Activated naive CD8-positive, alpha-beta T cell treated with anti-CD3 and anti-CD28 coated beads, Interleukin-2, amount 50 U/mL, for 24 hours (primary cell): ENCODE results near the gene EPHA3.

ENCODE experiments used
- ATAC-seq: fragments of 150-1000 bp; cut with Tn5 transposase; one replicate; pipeline ENCODE4 v1.10.0; 2021
- DNase-seq: peaks from one replicate; pipeline ENCODE4 v3.0.0; 2021
- H3K27ac Mint-ChIP-seq: one replicate; pipeline ENCODE4 v1.8.0; 2021; ENCODE audit warnings: mild to moderate bottlenecking, mixed read lengths
- H3K27me3 Mint-ChIP-seq: one replicate; pipeline ENCODE4 v1.8.0; 2021; ENCODE audit warnings: mixed read lengths
- H3K36me3 Mint-ChIP-seq: one replicate; pipeline ENCODE4 v1.8.0; 2021; ENCODE audit warnings: low read depth, mixed read lengths
- H3K4me1 Mint-ChIP-seq: one replicate; pipeline ENCODE4 v1.8.0; 2021; ENCODE audit warnings: mixed read lengths
- H3K4me3 Mint-ChIP-seq: one replicate; pipeline ENCODE4 v1.8.0; 2021; ENCODE audit warnings: mild to moderate bottlenecking, moderate library complexity, mixed read lengths
- H3K9me3 Mint-ChIP-seq: one replicate; pipeline ENCODE4 v1.8.0; 2021; ENCODE audit warnings: mixed read lengths

The EPHA3 gene

GRCh38 chr3:89362496-89362895, 255.1 kb downstream of the EPHA3 start:
- no peaks in the 10 kb centered on the region for H3K27me3 Mint-ChIP-seq
- H3K4me1 Mint-ChIP-seq: no peaks in the 10 kb centered on the region
- H3K36me3 Mint-ChIP-seq: no peaks in the 10 kb centered on the region
- no peak overlapping the region for H3K4me3 Mint-ChIP-seq
- DNase-seq (no peak), ATAC-seq (no peak)
- no peak overlapping the region for H3K27ac Mint-ChIP-seq
- H3K9me3 Mint-ChIP-seq: no peaks in the 10 kb centered on the region

GRCh38 chr3:89363171-89363570, 255.8 kb downstream of the EPHA3 start:
- Mint-ChIP-seq H3K9me3 (no peaks in the 10 kb centered on the region), H3K36me3 (no peaks in the 10 kb centered on the region), H3K4me1 (no peaks in the 10 kb centered on the region), H3K27ac (no peak overlapping the region), H3K4me3 (no peak overlapping the region), H3K27me3 (no peaks in the 10 kb centered on the region)
- ATAC-seq (no peak), DNase-seq (no peak)

- no peaks in the 10 kb centered on the region for H3K4me1 Mint-ChIP-seq
- H3K9me3 Mint-ChIP-seq: no peaks in the 10 kb centered on the region
- ATAC-seq: no peak
- H3K27ac Mint-ChIP-seq: no peak overlapping the region
- H3K36me3 Mint-ChIP-seq: no peaks in the 10 kb centered on the region
- no peaks in the 10 kb centered on the region for H3K27me3 Mint-ChIP-seq
- no peak overlapping the region for H3K4me3 Mint-ChIP-seq
- DNase-seq: no peak
Measured at GRCh38 chr3:89364314-89364713, 256.9 kb downstream of the EPHA3 start.

DNA sequence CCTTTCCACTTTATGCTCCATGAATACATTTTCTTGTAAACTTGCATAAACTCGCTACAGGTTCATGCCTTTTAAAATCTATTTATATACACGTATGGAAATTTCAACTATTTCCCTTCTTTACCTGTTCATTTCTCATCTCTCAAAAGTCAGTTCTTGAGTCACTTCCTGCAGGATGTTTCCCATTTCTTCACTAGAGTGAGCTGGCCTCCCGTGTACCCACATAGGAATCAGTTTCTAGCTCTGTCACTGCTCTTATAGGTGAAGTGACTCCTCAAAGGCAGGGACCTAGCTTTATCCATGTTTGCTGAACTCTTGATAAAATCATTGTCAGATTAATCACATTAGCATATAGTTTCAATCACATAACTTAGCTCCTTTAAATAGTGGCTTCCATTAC, 259.7 kb downstream of the EPHA3 start:
- no peak for ATAC-seq

GRCh38 chr3:89368846-89369245, 261.4 kb downstream of the EPHA3 start:
- Mint-ChIP-seq H3K4me1 (no peaks in the 10 kb centered on the region), H3K36me3 (no peaks in the 10 kb centered on the region), H3K27ac (no peak overlapping the region), H3K27me3 (no peaks in the 10 kb centered on the region), H3K4me3 (no peak overlapping the region), H3K9me3 (no peaks in the 10 kb centered on the region)
- no peak for DNase-seq
- no peak for ATAC-seq

More for the DNA sequence above, 259.7 kb downstream of the EPHA3 start:
- H3K4me3 Mint-ChIP-seq: no peak overlapping the region
- H3K4me1 Mint-ChIP-seq: no peaks in the 10 kb centered on the region
- DNase-seq: no peak
- no peak overlapping the region for H3K27ac Mint-ChIP-seq
- H3K9me3 Mint-ChIP-seq: no peaks in the 10 kb centered on the region
- H3K36me3 Mint-ChIP-seq: no peaks in the 10 kb centered on the region
- H3K27me3 Mint-ChIP-seq: no peaks in the 10 kb centered on the region

GRCh38 chr3:89372456-89372855, 265.0 kb downstream of the EPHA3 start:
- DNase-seq: no peak
- H3K27ac Mint-ChIP-seq: no peak overlapping the region

DNA sequence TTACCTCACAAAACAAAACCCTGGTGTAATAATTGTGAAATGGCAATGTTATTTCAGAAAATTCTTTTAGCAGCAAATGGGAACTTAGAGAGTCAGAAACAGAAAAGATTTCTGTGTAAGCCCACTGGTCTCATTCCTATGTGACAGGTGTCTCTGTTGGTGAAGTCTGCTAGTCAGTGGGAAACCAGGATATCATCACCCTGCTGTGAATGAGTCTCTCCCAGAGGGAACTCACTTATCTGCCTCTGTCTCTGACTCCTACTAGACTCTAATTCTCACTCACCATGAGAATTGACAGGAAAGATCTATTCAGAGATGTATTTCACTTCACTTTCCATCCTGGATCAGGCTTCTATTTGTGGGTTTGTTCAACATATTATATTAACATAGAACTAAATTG, 266.0 kb downstream of the EPHA3 start:
- Mint-ChIP-seq H3K27me3 (no peaks in the 10 kb centered on the region), H3K27ac (no peak overlapping the region), H3K4me1 (no peaks in the 10 kb centered on the region), H3K36me3 (no peaks in the 10 kb centered on the region), H3K4me3 (no peak overlapping the region), H3K9me3 (no peaks in the 10 kb centered on the region)
- ATAC-seq (no peak), DNase-seq (no peak)

More at GRCh38 chr3:89372456-89372855, 265.0 kb downstream of the EPHA3 start:
- Mint-ChIP-seq H3K27me3 (no peaks in the 10 kb centered on the region), H3K4me3 (no peak overlapping the region), H3K9me3 (no peaks in the 10 kb centered on the region), H3K4me1 (no peaks in the 10 kb centered on the region), H3K36me3 (no peaks in the 10 kb centered on the region)
- ATAC-seq: no peak

- Mint-ChIP-seq H3K9me3 (no peaks in the 10 kb centered on the region), H3K4me3 (no peak overlapping the region), H3K27me3 (no peaks in the 10 kb centered on the region), H3K36me3 (no peaks in the 10 kb centered on the region), H3K27ac (no peak overlapping the region), H3K4me1 (no peaks in the 10 kb centered on the region)
- ATAC-seq: no peak
- DNase-seq: no peak
Measured at GRCh38 chr3:89375451-89375850, 268.0 kb downstream of the EPHA3 start.

GRCh38 chr3:89380016-89380415, 272.6 kb downstream of the EPHA3 start:
- no peak for ATAC-seq
- no peak for DNase-seq
- Mint-ChIP-seq H3K9me3 (no peaks in the 10 kb centered on the region), H3K4me1 (no peaks in the 10 kb centered on the region), H3K27me3 (no peaks in the 10 kb centered on the region), H3K27ac (no peak overlapping the region), H3K36me3 (no peaks in the 10 kb centered on the region), H3K4me3 (no peak overlapping the region)

GRCh38 chr3:89392991-89393390, 285.6 kb downstream of the EPHA3 start:
- H3K9me3 Mint-ChIP-seq: no peaks in the 10 kb centered on the region
- no peak overlapping the region for H3K4me3 Mint-ChIP-seq
- no peaks in the 10 kb centered on the region for H3K27me3 Mint-ChIP-seq
- H3K27ac Mint-ChIP-seq: no peak overlapping the region
- H3K4me1 Mint-ChIP-seq: no peaks in the 10 kb centered on the region
- ATAC-seq (no peak), DNase-seq (no peak)
- H3K36me3 Mint-ChIP-seq: no peaks in the 10 kb centered on the region

- H3K9me3 Mint-ChIP-seq: no peaks in the 10 kb centered on the region
- H3K36me3 Mint-ChIP-seq: no peaks in the 10 kb centered on the region
- ATAC-seq (no peak), DNase-seq (no peak)
- H3K27me3 Mint-ChIP-seq: no peaks in the 10 kb centered on the region
- no peak overlapping the region for H3K27ac Mint-ChIP-seq
- H3K4me1 Mint-ChIP-seq: no peaks in the 10 kb centered on the region
- H3K4me3 Mint-ChIP-seq: no peak overlapping the region
Measured at GRCh38 chr3:89395456-89395855, 288.0 kb downstream of the EPHA3 start.

DNA sequence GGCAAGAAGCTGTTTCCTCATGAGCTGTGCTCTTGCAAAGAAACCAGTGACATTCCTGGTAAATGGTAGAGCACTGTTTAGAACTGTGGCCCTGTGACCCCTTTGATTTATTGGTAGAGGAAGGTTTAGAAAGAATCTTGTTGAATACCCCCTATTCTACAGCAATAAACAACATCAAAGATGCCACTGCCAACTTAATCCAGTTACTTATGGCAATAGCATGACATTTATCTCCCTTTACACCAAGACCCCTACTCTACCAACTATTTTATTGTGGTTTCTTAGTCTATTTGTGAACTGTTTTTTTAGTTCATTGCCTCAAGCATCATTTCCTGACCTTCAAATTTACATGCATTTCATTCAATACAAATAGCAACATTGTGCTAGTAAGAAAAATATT, 288.6 kb downstream of the EPHA3 start:
- Mint-ChIP-seq H3K4me1 (no peaks in the 10 kb centered on the region), H3K36me3 (no peaks in the 10 kb centered on the region), H3K27ac (no peak overlapping the region), H3K27me3 (no peaks in the 10 kb centered on the region), H3K4me3 (no peak overlapping the region), H3K9me3 (no peaks in the 10 kb centered on the region)
- DNase-seq (no peak), ATAC-seq (no peak)

DNA sequence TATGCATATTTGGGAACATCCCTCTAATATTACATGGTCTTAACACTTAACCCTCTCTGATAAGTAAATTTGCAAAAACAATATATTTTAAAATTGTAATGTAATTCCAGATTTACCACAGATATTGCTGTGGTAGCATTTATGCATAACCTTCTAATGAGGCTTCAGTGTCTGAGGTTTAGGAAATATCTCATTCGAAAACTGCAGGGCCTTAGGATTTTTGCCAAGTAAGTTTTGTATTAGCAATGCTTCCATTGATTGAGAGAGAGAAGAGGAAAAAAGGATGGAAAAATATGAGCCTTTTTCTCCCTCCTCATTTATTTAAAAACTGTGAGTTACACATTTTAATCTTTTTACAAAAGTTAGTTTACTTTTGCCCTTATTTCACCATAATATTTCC, 294.6 kb downstream of the EPHA3 start:
- H3K27ac Mint-ChIP-seq: no peak overlapping the region
- no peak overlapping the region for H3K4me3 Mint-ChIP-seq
- H3K36me3 Mint-ChIP-seq: no peaks in the 10 kb centered on the region
- no peaks in the 10 kb centered on the region for H3K4me1 Mint-ChIP-seq
- no peak for ATAC-seq
- H3K9me3 Mint-ChIP-seq: peaks cover 4% of the 10 kb centered on the region
- H3K27me3 Mint-ChIP-seq: no peaks in the 10 kb centered on the region
- no peak for DNase-seq

- Mint-ChIP-seq H3K4me1 (no peaks in the 10 kb centered on the region), H3K4me3 (no peak overlapping the region), H3K27me3 (no peaks in the 10 kb centered on the region), H3K36me3 (no peaks in the 10 kb centered on the region), H3K9me3 (peaks cover 9% of the 10 kb centered on the region), H3K27ac (no peak overlapping the region)
- no peak for ATAC-seq
- no peak for DNase-seq
Measured at GRCh38 chr3:89405176-89405575, 297.8 kb downstream of the EPHA3 start.

DNA sequence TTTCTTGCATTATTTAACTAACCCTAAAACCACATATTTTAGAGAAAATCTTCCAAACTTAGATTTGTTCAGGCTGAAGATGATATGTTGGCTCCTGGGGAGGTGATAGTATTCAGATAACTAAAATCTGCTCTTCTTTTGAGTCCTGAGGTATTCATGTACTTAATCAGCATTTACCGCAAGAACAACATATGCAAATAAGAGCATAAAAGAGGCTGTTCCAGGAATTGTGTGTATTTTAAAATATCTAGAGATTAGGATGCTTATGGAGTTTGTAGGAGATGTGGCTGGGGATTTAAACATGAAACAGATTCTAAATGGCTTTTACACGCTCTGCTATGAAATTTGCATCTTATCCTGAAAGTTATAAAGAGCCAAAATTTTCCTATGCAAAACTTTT, 298.2 kb downstream of the EPHA3 start:
- ATAC-seq: no peak

DNA sequence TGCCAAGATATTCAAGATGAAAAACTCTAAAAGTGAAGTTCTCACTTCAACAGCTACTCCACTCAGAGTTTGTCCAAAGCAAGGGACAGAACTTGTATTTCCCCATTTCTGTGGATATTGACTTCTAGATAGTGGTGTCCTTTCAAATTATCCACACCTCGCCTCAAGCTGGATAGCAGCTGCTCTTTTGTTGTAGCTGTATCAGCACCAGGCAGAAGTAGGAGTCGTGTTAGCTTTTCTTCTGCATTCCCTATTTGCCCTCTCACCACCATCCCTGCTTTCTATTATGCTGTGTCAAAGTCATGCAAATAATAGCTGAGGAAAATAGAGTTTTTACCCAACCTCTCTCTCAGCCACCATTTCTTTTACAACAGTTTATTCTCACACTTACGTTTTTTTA, 303.8 kb downstream of the EPHA3 start:
- H3K27me3 Mint-ChIP-seq: no peaks in the 10 kb centered on the region
- no peaks in the 10 kb centered on the region for H3K4me1 Mint-ChIP-seq
- H3K4me3 Mint-ChIP-seq: no peak overlapping the region
- DNase-seq: no peak
- no peak for ATAC-seq
- peaks cover 5% of the 10 kb centered on the region for H3K9me3 Mint-ChIP-seq
- no peaks in the 10 kb centered on the region for H3K36me3 Mint-ChIP-seq
- no peak overlapping the region for H3K27ac Mint-ChIP-seq

More for the DNA sequence above, 298.2 kb downstream of the EPHA3 start:
- H3K36me3 Mint-ChIP-seq: no peaks in the 10 kb centered on the region
- no peaks in the 10 kb centered on the region for H3K4me1 Mint-ChIP-seq
- peaks cover 9% of the 10 kb centered on the region for H3K9me3 Mint-ChIP-seq
- H3K4me3 Mint-ChIP-seq: no peak overlapping the region
- no peaks in the 10 kb centered on the region for H3K27me3 Mint-ChIP-seq
- H3K27ac Mint-ChIP-seq: no peak overlapping the region
- DNase-seq: no peak
